ENCODE measurements around the gene HFM1.
"Not testable (repeated sequence)": the region's sequence is repeated elsewhere in the genome, so short reads cannot be mapped to it uniquely, and the experiment has no call there.

HFM1 gene, protein sequence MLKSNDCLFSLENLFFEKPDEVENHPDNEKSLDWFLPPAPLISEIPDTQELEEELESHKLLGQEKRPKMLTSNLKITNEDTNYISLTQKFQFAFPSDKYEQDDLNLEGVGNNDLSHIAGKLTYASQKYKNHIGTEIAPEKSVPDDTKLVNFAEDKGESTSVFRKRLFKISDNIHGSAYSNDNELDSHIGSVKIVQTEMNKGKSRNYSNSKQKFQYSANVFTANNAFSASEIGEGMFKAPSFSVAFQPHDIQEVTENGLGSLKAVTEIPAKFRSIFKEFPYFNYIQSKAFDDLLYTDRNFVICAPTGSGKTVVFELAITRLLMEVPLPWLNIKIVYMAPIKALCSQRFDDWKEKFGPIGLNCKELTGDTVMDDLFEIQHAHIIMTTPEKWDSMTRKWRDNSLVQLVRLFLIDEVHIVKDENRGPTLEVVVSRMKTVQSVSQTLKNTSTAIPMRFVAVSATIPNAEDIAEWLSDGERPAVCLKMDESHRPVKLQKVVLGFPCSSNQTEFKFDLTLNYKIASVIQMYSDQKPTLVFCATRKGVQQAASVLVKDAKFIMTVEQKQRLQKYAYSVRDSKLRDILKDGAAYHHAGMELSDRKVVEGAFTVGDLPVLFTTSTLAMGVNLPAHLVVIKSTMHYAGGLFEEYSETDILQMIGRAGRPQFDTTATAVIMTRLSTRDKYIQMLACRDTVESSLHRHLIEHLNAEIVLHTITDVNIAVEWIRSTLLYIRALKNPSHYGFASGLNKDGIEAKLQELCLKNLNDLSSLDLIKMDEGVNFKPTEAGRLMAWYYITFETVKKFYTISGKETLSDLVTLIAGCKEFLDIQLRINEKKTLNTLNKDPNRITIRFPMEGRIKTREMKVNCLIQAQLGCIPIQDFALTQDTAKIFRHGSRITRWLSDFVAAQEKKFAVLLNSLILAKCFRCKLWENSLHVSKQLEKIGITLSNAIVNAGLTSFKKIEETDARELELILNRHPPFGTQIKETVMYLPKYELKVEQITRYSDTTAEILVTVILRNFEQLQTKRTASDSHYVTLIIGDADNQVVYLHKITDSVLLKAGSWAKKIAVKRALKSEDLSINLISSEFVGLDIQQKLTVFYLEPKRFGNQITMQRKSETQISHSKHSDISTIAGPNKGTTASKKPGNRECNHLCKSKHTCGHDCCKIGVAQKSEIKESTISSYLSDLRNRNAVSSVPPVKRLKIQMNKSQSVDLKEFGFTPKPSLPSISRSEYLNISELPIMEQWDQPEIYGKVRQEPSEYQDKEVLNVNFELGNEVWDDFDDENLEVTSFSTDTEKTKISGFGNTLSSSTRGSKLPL (N-terminal part only)

DNA sequence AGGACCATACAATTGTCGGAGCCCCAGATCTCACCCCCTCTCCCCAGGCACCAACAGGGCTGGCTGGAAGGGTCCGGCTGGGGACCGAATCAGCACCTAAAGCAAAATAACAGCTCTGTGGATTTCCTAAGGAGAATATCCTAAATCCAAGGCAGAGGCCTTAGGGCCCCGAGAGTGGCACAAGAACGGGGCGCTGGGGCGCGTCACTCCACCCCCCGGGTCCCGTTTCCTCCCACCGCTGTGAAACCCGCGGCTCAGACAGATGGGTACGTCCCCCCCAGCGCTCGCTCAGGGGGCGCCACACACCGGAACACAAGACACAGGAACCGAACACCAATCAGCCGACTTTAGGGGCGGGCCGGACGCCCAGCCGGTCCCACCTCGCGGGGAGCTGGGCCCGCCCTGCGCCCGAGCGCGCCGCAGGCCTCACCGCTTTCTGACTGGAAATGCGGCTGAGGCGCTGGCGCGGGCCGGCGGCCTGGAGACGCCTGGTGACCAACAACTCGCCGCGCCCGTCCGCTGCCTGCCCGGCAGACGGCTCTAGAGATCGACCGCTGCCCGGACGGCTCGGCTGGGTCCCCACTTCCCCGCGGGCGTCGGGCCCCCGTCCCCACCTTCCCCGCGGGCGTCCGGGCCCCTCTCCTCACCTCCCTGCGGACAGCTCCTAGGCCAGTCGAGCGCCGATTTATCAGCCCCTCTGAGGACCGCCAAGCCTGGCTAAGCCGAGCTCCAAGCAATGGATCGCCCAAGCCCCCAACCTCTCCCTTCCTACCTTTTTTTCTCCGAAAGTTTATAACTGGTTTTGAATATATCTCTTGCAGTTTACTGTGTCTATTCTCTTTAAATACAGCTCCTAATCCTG, at the start of gene HFM1:
TSS of gene HFM1 (minus strand) at position 687 of the 862 bp plus-strand sequence. CDS start 3,755 bp downstream, outside the sequence.
- peak; percentile 48 for DNase-seq

DNA sequence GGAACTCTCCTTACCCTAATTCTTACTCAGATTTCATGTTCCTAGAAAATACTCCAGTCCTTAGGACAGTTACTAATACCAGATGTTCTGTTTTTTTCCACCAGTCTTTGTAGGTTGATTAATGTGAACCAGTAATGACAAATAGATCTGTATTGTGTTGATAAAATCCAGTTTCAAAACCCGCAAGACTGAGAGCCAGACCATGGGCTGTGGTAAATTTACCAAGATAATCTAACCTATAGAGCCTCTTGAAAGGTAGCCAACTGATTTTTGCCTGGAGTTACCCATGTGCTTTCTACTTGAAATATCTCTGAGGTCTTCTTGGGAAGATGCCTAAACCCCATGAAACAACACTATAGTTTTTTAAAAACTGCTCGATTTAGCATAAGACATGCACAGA, 49.5 kb upstream of the HFM1 start:
- no peak for DNase-seq

DNA sequence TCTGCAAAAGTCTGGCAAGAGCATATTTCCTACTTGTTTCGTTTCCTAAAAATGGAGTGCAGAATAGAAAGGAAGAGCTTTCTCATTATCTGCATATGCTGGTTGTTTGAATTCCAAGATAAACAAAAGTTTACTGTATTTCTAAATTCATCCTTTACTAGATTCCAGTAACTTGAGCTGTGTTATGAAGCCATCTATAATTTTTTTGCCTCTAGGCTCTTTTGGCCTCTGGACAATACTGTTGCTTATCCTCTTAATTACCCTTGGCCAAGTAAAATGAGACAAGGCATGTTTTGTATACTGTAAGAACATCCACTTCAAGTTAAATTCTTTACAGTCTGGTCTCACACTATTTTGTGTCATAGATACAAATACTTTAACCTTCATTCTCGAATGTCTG, 45.6 kb upstream of the HFM1 start:
- no peak for DNase-seq

DNA sequence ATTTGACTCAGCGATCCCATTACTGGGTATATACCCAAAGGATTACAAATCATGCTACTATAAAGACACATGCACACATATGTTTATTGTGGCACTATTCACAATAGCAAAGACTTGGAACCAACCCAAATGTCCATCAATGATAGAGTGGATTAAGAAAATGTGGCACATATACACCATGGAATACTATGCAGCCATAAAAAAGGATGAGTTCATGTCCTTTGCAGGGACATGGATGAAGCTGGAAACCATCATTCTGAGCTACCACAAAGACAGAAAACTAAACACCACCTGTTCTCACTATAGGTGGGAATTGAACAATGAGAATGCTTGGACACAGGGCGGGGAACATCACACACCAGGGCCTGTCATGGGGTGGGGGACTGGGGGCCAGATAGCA, 43.1 kb upstream of the HFM1 start:
- not testable (repeated sequence) for DNase-seq

DNA sequence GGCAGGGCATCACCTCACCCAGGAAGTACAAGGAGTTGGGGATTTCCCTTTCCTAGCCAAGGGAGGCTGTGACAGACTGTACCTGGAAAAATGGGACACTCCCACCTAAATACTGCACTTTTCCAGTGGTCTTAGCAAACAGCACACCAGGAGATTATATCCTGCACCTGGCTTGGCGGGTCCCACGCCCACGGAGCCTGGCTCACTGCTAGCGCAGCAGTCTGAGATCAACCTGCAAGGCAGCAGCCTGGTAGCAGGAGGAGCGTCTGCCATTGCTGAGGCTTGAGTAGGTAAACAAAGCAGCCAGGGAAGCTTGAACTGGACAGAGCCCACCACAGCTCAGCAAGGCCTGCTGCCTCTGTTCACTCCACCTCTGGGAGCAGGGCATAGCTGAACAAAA, 37.3 kb upstream of the HFM1 start:
- DNase-seq, result not testable (repeated sequence)

DNA sequence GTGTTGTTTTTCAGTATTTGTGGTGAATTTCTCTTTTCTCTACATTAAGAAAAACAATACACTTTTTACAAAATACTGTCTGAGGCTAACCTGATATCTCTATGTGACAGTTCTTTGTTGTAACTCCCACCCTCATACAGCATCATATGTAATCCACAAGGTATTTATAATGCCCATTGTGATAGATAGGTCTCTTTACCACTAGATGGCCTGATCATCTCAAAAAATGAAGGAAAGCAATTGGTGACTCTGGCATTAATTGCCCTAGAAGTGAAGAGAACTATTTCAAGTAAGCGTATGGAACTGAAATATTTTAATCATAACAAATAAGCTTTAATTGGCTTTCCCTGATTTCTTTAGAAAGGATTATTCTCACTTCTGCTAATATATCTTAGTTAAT, 36.2 kb upstream of the HFM1 start:
- no peak for DNase-seq

DNA sequence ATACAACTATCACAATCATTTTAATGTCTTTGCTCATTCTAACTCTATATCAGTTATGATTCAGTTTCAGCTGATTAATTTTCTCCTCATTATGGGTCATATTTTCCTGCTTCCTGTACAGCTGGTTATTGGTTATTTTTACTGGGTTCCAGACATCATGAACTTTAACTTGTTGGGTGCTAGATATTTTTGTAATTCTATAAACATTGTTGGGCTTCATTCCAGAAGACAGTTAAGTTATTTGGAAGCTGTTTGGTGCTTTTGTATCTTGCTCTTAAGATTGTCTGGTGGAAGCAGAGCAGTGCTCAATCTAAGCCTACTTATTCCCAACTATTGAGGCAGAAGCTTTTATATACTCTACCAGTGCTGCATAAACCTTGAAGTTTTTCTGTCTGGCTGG, 34.4 kb upstream of the HFM1 start:
- DNase-seq, result no peak

DNA sequence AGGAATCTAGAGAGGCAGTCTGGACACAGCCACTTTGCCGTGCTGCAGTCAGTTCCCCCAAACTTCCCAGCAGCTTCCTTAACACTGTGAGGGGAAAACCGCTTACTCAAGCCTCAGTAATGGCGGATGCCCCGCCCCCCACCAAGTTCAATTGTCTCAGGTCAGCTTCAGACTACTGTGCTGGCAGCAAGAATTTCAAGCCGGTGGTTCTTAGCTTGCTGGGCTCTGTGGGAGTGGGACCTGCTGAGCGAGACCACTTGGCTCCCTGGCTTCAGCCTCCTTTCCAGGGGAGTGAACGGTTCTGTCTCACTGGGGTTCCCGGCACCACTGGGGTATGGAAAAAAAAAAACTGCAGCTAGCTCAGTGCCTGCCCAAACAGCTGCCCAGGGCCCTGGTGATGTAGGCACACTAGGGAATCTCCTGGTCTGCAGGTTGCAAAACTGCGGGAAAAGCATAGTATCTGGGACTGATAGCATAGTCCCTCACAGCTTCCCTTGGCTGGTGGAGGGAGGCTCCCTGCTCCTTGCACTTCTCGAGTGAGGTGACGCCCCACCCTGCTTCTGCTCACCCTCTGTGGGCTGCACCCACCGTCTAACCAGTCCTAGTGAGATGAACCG, 23.7 kb upstream of the HFM1 start:
- no peak for DNase-seq

DNA sequence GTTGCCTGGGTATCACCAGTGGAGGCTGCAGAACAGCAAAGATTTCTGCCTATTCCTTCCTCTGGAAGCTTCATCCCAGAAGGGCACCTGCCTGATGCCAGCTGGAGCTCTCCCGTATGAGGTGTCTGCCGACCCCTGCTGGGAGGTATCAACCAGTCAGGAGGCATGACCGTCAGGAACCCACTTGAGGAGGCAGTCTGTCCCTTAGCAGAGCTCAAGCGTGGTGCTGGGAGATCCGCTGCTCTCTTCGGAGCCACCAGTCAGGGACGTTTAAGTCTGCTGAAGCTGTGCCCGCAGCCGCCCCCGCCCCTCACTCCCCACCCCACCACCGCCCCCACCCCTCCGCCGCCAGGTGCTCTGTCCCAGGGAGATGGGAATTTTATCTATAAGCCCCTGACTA, 23.1 kb upstream of the HFM1 start:
- no peak for DNase-seq

DNA sequence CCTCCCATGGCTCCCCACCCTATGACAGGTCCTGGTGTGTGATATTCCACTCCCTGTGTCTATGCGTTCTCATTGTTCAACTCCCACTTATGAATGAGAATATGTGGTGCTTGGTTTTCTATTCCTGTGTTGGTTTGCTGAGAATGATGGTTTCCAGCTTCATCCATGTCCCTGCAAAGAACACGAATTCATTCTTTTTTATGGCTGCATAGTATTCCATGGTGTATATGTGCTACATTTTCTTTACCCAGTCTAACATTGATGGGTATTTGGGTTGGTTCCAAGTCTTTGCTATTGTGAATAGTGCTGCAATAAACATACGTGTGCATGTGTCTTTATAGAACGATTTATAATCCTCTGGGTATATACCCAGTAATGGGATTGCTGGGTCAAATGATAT, 17.9 kb upstream of the HFM1 start:
- not testable (repeated sequence) for DNase-seq

DNA sequence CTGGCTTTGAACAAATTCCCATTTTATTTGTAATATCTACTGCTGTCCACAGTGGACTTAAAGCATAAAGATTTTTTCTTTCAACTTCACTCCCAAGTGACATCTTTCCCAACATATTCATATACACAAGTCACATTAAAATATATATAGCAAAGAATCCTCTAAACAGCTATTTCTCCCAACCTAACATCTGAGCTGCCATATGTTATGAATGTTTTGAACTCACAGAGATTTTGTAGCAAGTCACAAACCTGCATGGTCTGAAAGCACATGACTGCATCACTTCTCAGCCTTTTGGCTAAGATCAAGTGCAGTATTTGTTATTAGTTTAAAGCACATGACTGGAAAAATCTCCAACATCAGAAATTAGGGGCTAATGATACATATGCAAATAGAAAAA, 7.7 kb upstream of the HFM1 start:
- no peak for DNase-seq

DNA sequence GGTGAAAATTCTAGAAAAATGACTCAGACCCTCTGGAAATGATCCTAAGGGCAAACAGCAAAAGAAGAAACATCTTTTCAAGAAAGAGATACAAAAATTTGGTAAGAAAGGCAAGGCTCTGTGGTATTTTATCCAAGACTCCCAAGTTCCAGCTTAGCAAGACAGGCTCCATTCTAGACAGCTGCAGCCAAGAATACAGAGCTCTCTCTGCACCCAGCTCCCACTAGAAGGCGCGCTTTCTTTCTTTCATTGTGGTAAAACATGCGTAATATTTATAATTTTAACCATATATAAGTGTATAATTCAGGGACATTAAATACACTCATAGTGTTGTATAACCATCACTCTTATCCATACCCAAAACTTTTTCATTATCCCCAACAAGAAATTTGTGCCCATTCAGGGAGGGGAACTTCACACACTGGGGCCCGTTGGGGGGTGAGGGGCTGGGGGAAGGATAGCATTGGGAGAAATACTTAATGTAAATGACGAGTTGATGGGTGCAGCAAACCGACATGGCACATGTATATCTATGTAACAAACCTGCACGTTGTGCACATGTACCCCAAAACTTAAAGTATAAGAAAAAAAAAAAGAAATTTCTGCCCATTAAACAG, 2.2 kb upstream of the HFM1 start:
- DNase-seq, result no peak

DNA sequence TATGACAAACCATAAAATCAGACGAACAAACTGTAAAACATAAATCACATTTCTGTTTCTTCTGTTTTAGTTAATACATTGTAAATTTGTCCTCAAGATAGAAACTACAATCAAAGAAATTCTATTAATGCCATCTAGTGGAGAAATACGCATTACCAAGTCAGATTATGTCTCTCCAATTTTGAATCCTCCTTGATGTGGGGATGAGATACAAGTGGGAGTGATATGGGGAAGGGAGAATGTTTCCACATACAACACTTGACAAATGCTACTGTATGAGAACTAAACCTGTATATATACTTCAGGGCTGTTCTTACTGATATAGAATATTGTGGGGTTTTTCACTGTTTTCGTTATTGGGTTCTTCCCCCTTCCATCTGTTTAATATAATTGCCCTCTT, 2.6 kb downstream of the HFM1 start:
- DNase-seq, result peak; percentile 6

DNA sequence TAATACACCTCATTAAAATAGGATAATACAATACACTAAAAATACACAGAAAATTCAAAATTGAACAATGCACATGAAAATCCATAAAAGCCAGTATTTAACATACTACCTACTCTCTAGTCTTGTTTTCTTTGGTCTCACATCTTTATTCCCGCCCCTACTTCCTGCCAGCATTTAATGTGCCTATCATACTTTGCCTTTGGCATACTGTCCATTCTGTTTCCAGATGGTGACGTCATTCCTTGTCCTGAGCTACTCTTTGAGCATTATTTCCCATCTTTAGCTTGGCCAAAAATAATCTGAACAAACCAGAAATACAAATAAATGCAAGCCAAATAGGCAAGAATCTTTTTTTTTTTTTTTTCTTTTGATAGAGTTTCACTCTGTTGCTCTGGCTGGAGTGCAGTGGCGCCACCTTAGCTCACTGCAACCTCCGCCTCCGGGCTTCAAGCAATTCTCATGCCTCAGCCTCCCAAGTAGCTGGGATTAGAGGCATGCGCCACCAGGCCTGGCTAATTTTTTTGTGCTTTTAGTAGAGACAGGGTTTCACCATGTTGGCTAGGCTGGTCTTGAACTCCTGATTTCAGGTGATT, 4.4 kb downstream of the HFM1 start:
- DNase-seq, result no peak

DNA sequence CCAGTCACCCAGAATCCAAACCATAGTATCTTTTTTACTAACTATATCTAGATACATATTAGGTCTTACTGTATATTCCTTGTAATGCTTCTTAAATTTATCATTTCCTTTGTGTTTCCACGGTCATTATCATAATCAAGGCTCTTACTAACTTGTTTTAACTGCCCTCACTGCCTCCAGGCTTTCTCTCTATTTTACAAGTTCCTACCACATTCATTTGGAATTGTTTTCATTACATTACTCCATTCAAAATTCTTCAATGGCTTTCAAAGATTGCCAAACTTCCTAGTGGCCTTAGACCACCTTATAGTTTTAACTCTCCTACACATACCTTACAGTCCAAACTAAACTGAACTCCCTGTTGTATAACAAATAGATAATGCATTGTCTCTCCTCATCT, 6.3 kb downstream of the HFM1 start:
- no peak for DNase-seq

DNA sequence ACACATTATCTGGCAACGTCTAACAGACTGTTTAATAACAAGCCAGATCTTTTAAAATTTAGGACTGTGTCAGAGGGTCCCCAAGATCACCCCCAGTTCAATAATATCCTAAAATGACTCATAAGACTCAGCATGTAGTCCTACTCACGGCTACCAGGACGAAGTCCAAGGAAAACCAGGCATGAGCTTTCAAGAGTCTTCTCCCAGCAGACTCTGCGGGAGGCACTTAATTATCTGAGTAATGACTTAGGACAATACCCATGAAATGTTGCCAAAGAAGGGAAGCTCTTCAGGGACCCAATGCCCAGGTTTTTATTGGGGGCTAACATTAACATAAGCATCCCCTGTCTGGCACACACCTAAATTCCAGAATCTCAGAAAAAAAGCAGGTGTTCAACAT, 7.0 kb downstream of the HFM1 start:
- DNase-seq, result no peak

DNA sequence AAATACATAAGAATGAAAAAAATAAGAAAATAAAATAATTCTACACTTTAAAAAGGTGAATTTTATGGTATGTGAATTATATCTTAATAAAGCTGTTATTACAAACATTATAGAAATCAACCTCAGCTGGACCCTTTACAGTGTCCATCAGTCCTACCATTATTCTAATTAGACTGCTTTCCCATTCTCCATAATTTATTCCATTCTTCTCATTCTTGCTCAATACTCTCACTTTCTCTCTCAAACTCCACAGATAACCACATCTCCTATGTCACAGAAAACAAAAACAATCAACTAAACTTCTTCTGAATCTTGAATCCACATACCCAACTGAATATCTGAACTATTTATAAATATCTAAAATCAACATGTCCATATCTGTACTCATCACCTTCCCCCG, 11.6 kb downstream of the HFM1 start:
- no peak for DNase-seq

DNA sequence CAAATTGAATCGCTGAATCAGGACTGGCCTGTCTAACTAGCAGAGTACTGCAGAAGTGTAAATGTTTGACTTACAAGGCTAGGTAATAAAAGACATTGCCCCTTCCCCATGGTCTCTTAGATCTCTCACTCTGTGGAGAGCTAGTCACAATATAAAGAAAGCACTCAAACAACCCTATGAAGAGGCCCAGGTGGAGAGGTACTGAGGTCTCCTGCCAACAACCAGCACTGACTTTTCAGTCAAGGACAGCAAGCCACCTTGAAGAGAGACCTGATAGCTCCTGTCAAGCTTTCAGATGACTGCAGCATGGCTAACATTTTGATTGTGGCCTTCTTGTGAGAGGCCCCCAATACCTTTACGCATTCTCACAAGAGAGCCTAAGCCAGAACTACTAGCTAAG, 18.5 kb downstream of the HFM1 start:
- DNase-seq, result no peak

DNA sequence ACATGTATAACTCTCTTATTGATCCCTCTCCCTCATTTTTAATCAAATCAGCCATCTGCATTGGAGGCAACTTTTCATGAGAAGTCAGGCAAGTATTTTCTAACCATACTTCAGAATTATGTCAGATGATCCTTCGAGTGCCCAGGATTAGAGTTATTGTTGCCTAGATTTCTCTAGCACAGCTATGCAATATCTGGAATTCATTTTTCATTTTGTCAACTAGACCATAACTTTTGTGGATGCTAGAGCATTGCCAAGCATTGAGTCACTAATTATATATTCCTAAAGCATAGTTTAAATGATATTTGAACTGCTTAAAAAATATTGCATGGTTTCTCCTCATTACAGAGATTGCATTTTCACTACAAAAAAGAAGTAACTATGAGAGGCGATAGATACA, 21.2 kb downstream of the HFM1 start:
- no peak for DNase-seq

DNA sequence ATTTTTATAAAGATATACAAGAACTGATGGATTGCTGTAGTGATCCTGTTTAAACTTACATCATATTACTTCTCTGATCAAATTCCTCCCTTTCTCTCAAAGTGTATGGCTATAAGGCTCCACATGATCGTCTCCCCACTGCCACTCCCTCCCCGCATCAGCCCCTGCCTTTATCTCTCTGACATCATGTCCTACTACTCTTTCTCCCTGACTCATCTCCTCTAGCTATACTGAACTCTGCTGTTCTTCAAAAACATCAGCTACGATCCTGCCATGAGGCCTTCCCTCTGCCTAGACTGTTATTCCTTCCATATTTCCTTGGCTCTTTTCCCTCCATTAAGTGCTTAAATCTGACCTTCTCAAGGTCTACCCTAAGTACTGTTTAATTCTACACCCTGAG, 22.8 kb downstream of the HFM1 start:
- no peak for DNase-seq

DNA sequence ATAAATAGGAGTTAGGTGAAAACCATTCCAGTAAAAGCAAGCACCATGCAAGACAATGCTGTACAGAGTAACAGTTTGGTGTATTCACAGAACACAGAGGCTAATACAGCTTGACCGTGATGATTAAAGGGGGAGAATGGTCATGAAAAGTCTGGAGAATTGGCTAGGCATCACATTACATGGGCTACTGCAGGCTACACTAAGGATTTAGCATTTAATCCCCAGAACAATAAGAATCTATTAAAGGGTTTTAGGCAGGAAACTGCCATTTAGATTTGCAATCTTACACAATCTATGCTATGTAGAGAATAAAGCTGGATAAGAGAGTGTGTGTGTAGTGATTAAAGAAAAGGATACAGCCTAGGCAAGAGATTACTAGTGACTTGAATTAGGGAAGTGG, 30.6 kb downstream of the HFM1 start:
- DNase-seq, result no peak
